ENCODE results near the gene ADAMTSL1. TPM values are rescaled to one million over a fixed set of nuclear protein-coding genes. Genes with fewer than 3 reads are reported as not detected.
A peak's percentile ranks its signal among the peaks of the same experiment; 100 is the strongest.

The ADAMTSL1 gene
- total RNA-seq, 4 donors from 2014 or later: 2.0 to 7.3 (median 3.7) TPM

GRCh38 chr9:18507151-18507550 is 33.2 kb downstream of the ADAMTSL1 start:
- no peak for ATAC-seq (ENCODE audit: low FRiP score)
- TF ChIP-seq CTCF (IDR thresholded peaks at IDR 0.05): no peak
- no peak for DNase-seq (ENCODE audit: low spot score)

DNA sequence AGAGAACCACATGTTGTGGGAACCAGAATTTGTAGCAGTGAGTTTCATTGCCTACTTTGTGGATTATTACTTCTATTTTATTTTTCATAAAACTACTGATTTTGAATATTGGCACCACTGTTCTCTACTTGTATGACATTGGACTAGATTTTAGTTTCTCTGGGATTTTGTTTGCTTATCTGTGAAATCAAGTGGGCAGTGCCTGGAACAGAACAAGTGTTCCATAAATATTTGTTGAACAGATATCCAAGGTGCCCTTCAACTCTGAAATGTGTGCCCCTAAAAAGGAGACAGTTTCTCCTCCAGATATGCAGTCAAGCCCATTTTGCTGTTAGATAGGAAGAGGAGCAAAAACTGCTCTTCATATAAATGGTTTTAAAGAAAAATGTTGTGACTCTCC is 42.6 kb downstream of the ADAMTSL1 start:
- ATAC-seq (ENCODE audit: low FRiP score) (no peak), DNase-seq (ENCODE audit: low spot score) (no peak)
- TF ChIP-seq CTCF (IDR thresholded peaks at IDR 0.05): no peak

DNA sequence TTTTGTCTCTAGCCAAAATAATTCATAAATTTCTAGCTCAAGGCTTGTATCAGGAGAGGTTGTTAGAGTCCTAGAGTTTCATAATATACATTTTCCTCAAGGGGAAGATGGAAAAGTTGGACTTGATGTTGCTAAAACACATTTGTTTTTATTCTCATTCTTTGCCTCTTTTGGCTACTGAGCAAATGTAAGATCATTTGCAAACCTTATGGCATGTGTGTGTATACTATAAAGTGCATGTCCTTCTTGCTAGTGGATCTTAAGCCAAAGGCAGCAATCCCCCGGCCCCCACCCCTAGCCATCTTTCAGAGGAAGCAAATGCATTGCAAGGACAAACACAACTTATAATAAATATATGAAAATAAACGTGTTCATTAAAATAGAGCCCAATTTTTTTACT is 43.0 kb downstream of the ADAMTSL1 start:
- TF ChIP-seq CTCF (IDR thresholded peaks at IDR 0.05): no peak
- ATAC-seq (ENCODE audit: low FRiP score): no peak
- DNase-seq (ENCODE audit: low spot score): no peak

DNA sequence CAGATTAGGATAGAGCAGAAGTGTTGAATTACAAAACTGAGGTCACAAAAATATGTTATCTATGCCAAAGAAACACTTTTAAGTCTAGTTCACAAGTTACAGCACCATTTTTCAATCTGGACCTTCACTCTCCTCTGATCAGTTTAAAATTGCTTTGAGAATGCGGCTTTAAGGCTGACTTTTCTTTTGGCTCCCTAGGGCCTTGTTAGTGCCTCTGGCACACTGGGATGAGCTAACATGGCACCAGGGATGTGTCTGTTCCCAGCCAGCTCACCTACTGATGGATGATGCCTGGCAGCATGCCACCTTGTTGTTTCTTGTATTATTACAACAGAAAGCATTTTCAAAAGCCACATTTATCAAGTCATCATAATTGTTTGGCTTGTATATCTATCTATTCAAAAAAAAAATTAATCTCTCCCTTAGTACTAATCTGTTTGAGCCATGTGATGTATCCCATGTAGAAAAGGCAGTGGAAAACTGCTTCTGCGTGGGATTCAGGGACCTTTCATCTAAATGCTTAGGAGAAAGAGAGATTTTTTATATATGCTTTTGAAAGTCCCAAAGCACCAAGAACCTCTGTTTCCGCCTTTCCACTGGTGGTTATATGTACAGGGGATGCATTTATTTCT is 46.6 kb downstream of the ADAMTSL1 start:
- DNase-seq (ENCODE audit: low spot score): peak; percentile 24
- TF ChIP-seq CTCF (IDR thresholded peaks at IDR 0.05): no peak
- no peak for ATAC-seq (ENCODE audit: low FRiP score)

DNA sequence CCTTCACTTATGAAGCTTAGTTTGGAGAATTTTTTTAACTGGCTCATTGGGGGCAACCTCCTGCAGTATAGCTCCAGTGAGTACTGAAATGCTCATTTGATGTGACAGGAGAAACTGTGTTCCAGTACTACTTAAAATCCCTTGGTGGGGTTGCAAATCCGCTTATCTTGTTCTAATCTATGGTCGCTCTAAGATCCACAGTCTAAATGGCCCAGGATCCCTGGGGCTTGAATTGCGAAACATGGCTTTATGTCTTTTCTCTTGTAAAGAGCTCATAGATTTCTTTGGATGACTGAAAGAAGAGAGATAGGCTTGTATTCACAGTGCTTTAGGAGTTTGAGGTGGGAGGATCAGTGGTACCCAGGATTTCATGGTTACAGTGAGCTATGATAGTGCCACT is 52.7 kb downstream of the ADAMTSL1 start:
- no peak for ATAC-seq (ENCODE audit: low FRiP score)
- no peak for DNase-seq (ENCODE audit: low spot score)
- TF ChIP-seq CTCF (IDR thresholded peaks at IDR 0.05): no peak

GRCh38 chr9:18531136-18532065 is 57.4 kb downstream of the ADAMTSL1 start:
- DNase-seq (ENCODE audit: low spot score) (no peak), ATAC-seq (ENCODE audit: low FRiP score) (no peak)
- TF ChIP-seq CTCF (IDR thresholded peaks at IDR 0.05): no peak

Data from omental fat pad (tissue), 4 donors.